Stimulated activated CD8-positive, alpha-beta memory T cell treated with anti-CD3 and anti-CD28 coated beads, Interleukin-4, amount 100 ng/mL, for 1 hour (primary cell): ENCODE results near the gene UBE2O.

Source experiments
- DNase-seq, 2 donors: peaks; one replicate each; pipeline ENCODE4 v3.0.0-alpha.2; 2020; ENCODE audit warnings: low read depth in 2 of 2, low spot score in 1 of 2

Gene UBE2O

DNA sequence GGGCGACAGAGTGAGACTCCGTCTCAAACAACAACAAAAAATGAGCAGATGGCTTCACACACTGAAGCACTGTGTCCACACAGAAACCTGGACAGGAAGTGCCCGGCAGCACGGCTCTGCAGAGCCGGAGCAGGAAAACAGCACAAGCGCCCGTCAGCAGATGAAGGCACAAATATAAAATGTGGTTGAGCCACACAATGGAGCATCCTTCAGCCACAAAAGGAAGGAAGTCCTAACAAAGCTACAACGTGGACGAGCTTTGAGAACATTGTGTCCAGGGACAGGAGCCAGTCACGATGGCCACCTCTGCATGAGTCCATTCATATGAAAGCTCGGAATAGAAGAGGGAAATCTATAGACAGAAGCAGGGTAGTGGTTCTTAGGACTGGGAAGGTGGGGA is 32.6 kb upstream of the UBE2O start:
- DNase-seq: no peak

DNA sequence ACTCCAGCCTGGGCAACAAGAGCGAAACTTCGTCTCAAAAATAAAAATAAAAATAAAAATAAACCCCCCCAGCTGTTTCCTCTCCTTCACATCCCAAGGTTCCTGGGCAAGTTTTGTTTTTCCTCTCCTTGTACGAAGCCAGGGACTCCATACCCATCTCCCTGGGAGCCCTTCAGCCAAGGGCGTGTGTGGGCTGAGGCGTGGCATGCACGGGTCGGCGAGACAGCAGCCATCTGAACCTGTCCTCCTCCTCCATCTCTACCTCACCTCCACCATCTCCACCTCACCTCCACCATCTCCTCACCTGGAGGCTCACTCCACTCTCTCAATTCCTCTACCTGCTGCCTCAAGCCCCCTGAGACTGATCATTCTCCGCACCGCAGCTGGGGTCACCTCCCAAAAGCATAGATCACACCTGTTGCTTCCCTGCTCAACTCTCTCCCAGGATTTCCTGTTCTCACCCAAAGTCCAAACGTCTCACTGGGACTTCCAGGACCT is 31.3 kb upstream of the UBE2O start:
- DNase-seq: no peak

DNA sequence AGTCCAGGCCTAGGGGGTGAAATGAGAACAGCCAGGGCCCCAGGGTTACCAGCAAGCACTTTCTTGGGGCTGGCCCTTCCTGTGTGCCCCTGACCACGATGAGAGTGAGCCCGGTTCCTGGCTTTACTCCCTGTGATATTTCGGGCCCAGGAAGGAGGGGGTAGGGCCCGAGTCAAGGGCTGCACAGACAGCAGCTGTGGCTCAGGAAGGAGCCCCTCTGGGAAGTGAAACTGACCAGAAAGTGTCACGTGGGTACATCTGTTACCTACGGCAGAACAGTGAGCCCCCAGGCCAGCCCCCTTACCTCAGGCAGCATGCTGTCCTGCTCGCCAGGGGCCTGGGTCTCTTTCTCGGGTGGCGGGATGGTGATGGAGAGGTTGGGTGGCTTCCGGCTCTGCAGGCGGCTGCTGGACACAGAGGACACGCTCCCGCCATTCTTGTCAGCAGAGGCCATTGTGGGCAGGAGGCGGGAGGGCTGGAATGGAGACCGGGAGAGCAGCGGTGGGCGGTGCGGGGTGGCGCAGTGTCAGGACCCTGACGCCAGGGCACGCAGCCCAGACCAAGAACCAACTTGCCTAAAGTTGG is 28.2 kb upstream of the UBE2O start:
- DNase-seq: no peak

DNA sequence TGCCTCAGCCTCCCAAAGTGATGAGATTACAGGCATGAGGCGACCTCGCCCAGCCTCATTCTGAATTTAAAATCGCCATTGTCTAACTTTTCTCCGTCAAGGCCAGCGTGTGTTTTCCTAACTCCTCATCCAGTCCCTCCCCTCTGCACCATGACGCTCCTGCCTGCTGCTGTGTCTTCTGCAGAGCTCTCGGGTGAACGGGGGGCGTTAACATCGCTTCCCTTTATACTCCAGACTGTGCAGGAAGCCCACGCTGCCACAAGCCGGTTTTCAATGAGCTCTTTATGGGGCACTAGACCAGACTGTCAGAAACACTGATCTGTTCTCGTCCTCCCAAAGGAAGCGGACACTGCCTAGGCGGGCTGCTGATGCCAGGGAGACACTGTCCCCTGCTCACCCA is 27.7 kb upstream of the UBE2O start:
- DNase-seq: no peak

DNA sequence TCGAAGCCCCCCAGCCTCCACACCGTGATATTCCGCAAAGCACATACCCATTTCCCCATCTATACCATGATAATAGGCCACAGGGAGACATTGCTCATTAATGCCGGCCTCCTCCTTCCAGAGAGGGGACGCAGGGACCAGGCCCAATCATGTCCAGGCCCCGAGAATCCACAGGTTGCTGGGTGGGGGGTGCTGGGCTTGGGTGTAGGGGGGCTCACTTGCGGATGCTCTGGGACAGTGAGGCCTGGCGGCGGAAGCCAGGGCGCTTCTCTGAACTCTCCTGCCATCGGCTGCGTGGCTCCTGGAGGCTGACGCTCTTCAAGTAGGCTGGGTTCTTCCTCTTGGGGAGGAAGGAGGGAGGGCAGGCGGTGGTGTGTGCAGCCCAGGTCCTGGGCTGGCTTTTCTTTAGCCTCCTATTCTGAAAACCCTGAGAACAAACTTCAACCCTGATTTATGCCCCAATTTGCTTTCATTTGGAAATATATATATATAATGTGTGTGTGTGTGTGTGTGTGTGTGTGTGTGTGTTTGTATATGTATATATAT is 26.6 kb upstream of the UBE2O start:
- DNase-seq: no peak

DNA sequence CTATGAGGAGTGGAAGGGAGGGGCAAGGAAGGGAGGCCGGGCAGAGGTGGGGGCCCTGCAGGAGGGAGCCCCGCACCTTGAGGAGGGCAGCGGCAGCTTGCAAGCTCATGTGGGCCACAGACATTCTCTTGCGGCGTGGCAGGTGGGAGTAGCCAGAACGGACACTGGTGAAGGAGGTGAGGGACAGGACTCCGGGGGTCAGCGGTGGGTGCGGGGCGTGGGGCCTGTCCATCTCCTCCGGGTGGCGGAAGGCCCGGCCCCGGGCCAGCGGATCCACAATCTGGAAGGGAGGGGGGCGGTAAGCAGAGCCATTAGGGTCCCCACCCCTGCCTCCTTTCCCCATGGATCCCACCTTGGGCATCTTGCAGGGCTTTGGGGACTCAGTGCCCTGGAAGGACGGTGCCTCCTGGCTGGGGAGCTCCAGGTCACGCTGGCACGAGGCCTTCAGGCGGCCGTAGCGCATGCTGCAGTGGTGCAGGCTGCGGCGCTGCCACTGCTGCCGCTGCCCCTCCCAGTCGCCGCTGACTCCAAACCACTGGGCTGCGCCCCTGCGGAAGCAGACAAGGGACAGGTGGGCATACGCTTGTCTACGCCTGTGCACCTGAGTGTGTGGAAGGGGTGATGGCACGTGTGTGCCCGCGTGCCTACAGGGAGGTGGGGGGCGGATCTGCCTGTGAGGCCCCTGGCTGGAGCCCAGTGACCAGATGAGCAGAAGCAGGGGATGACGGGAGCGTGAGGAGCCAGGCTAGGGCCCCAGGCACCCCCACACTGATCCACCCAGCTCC is 26.0 kb upstream of the UBE2O start:
- DNase-seq: no peak

DNA sequence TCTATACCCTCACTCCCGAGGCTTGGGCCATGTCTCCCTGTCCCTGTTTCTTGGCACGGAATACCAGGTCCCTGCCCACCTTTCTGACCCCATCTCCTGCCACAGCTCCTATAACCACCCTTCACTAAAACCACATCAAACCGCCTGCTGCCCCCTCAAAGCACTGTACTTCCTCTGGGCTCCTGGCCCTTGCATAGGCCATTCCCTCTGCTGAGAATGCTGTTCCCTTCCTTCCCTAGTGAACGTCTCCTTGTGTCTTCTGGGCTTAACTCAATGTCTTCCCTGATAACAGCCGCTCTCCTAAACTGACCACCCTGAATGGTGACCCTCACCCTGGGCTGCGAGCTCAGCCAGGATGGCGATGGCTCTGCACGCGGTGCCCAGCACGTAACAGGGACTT is 25.1 kb upstream of the UBE2O start:
- DNase-seq: no peak

DNA sequence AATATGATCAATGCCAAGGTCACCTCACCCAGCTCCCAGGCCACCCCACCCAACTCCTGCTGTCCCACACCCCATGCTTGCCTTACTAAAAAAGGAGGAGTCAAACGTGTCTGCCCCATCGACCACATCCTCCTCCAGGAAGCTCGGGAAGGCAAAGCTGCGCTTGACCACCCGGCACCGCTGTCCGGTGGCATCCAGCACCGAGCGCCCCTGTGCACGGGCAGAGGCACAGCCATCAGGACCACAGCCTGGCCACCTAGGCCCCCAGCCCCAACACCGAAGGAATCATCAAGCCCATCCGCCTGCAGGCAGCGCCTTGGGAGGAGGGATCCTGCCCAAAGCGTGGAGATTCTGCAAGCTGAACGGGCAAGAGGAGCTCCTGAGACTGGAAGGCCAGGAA is 24.6 kb upstream of the UBE2O start:
- no peak for DNase-seq

DNA sequence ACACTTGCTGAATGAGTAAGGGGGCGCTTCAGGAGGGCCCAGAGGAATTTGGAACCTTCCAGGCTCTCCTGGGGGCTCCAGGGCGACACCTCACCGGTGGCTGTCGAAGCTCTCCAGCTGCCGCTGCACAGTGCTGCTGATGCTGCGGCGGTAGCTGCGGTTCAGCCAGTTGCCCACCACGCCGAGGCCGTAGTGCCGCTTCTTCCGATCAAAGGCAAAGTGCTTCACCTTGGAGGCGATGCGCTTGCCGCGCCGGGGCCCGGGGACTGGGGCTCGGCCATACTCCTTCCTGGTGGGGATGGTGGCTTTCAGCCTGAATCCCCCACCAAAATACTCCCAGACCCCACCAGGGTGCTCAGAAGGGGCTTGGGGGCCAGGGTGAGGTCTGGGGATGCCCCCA is 23.8 kb upstream of the UBE2O start:
- DNase-seq: no peak

DNA sequence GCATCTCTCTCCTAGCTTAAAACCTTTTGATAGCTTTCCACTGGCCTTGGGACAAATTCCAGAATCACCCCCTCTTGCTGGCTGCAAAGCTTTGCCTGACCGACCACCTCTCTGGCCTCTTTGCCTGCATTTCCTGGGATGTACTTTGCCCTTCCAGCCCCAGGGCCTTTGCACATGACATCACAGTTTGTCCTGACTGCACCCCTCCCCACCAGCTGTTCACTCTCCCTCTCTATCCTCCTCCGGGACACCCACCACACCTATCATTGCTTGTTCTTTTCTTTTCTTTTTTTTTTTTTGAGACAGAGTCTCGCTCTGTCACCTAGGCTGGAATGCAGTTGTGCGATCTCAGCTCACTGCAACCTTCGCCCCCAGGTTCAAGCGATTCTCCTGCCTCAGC is 22.4 kb upstream of the UBE2O start:
- no peak for DNase-seq

DNA sequence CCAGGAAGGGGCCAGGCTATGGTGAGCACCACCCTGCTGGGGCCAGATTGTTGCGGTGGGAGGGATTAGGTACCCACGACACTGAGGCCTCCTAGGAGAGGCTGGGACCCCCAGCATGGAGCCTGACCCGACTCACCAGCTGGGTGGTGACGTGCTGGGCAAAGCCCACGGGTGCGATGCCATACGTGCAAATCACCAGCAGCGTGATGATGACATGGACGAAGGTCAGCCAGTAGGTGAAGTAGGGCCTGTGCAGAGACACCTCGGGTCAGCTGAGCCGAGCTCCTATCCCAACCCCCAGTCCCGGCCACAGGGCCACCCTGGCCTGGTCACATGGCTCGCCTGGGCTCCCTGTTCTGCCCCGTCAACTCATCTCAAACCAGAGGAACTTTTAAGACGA is 21.9 kb upstream of the UBE2O start:
- no peak for DNase-seq

DNA sequence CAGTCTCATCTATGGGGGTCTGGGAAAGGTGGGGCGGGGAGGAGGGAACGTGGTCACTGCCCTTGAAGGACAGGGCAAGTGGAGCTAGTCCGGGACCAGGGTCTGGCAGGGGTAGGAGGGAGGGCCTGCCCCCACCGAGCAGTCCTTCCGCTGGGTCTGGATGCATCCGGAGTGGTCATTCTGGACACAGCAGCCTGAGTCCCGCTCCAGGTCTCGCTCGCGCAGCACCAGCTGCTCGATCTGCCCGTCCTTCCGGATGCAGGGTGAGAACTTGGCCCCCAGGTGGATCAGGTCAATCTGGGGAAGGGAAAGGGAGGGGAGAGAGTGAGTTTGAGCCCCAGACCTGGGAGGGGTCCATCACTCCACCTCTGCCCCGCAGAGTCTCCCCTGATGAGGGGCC is 21.3 kb upstream of the UBE2O start:
- DNase-seq: no peak

DNA sequence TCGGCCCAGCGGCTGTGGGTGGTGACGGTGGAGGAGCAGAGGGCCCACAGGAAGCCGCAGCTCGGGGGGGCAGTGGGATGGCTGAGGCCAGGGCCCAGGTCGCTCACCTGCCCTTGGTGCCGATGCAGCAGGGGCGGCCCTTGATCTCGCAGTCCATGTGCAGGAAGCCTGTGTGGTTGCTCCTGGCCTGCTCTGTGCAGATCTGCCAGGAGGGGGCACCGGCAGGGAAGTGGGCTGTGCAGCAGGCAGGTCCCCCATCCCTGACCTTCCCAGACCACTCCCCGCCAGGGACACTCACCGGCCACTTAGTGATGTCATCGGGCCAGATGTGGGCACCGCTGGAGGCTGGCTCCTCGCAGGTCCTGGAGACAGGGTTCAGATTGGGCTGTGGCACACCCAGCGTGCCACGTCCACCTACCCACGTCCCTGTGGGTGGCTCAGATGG is 20.6 kb upstream of the UBE2O start:
- DNase-seq: no peak

DNA sequence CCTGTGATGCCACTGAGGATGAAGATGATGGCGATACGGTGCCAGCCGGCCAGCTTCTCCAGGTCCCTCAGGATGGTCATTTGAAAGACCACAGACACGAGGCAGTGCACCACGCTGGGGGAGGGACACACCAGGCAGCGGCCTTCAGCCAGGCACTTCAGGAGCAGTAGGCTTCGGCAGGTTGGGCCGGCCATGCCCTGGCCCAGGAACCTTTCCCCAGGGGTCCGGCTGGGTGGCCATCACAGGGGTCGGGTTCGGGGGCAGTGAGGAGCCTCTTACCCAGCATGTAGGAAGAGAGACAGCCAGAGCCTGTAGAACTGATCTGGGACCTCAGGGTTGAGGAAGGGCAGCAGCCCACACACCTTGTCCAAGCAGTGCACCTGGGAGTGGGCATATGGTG is 19.8 kb upstream of the UBE2O start:
- DNase-seq: no peak

DNA sequence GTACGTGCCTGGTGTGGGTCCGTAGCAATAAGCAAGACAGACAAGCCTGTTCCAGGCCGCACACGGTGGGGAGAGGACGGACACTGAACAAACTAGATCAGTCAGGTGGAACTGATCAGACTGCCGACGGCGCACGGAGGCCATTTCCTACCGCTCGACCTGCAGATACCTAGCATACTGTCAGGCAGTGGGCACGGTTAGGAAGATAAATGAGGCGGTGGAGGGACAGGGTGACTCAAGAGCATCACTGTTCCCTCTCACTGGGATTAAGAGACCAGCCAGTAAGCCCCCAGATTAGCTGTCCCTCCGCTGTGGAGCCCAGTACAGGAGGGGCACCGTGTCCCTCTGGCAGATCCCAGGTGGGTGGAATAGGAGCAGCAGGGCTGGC is 19.3 kb upstream of the UBE2O start:
- DNase-seq: no peak

DNA sequence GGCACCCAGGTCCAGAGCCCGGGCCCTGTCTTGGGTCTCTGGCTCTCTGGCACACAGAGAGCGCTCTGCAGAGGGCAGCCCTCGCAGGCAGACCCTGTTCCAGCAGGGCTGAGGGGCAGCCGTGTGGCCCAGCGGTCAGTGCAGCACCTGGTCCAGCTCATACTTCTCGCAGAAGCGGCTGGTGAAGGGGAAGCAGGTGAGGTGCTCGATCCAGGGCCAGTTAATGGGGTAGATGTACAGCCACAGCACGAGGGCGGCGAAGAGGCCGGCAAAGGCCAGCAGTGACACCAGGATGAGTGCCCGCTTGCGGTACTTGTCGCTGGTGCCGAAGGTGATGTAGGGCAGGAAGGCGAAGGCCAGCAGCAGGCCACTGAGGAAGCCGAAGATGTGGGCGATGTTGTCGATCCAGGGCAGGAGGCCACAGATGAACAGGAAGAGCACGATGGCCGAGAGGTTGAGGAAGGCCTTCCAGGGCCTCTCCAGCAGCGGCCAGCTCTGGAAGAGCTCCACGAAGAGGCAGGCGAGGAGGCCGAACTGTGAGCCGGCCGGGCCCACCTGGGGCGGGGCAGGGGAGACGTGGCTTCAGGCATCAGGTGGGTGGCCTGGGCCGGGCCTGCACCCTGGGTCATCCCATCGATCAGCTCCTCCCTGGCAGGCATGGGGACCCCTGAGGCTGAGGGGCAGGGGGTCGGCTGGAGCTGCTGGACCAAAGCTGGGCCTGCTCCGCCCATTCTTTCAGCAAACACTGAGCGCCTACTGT is 18.7 kb upstream of the UBE2O start:
- no peak for DNase-seq

DNA sequence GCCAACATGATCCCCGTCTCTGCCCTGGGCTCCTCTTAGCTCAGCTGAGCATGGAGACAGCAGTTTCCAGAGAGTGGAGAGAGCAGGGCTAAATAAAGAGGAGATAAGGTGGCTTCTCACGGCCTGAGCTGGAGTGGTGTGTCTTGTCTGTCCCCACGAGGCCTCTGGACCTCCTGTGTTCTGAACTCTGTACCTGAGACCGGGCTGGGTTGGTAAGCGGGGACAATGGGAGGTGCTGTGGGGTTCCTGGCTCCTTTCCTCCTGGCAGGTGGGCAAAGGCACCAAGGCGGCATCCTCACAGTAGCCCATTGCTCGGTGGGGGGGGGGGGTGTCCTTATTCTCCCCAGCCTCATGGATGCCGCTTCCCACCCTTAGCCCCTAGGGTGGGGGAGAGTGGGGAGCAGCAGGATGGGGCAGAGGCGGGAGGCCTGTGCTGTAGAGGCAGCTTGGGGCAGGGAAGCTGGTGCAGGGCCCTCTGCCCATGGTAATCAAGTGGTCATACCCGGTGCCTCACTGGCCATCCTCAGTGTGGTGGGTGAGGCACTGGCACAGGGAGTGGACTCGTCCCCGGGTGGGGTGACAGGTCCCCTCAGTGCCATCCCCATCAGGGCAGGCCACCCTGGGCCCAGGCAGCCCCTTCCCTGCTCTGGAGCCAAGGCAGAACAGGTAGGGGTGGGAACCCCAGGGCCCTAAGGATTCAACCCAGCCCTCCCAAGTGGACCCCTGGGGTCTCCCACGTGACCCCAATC is 17.2 kb upstream of the UBE2O start:
- DNase-seq: no peak

DNA sequence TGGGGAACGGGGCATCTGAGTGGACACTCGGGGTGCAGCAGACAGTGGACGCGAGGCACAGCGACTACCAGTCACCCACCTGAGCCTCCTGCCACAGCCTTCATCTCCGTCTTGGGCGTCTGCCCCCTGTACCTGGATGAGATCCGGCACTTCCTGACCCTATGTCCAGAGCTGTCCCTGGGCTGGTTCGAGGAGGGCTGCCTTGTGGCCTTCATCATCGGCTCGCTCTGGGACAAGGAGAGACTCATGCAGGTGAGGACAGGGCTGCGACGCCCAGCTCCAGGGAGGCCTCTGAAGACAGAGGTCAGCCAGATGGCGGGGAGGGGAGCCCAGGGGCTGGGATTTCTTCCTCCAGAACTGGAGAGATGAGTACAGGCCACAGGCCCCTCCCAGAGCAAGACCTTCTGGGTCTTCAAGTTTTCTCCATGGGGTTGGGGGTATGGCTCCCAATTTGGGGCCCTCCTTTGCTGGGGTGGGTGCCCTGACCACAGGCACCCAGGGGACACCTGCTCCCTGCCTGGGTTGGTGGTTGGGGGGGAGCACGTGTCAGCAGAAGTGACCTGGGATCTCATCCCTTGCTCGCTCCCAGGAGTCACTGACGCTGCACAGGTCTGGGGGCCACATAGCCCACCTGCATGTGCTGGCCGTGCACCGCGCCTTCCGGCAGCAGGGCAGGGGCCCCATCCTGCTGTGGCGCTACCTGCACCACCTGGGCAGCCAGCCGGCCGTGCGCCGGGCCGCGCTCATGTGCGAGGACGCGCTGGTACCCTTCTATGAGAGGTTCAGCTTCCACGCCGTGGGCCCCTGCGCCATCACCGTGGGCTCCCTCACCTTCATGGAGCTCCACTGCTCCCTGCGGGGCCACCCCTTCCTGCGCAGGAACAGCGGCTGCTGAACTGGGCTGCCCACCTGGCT is 16.4 kb upstream of the UBE2O start:
- DNase-seq: no peak

DNA sequence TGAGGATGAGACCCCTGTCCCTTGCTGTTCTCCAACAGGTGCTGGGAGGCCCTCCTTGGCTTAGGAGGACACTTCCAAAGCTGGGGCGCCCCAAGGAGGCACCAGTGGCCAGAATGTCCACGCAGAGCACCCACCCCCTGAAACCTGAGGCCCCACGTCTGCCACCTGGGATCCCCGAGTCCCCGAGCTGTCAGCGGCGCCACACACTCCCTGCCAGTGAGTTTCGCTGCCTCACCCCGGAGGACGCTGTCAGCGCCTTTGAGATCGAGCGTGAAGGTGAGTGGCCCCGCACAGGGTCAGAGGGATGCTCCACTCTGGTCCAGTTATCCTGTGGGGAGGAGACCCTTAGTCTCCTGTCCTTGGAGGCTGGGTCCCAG is 15.7 kb upstream of the UBE2O start:
- no peak for DNase-seq
